ENCODE data around the gene PYCARD.
"Not testable (repeated sequence)": the region's sequence is repeated elsewhere in the genome, so short reads cannot be mapped to it uniquely, and the experiment has no call there.

Gene PYCARD
- 7.9 reads per million, percentile 27 among the genes with 10 or more reads in this experiment for total RNA-seq

GRCh38 chr16:31202414-31203375 is at the start of gene PYCARD:
Gene PYCARD (minus strand): TSS chr16:31202760. CDS start chr16:31202690, 70 bp downstream.
- DNase-seq = no peak

- no peak for DNase-seq
Observed at GRCh38 chr16:31251435-31251834, 48.9 kb upstream of the PYCARD start.

- DNase-seq = no peak
Observed at GRCh38 chr16:31250782-31251384, 48.3 kb upstream of the PYCARD start.

GRCh38 chr16:31248344-31248743 is 45.8 kb upstream of the PYCARD start:
- DNase-seq = no peak

- no peak for DNase-seq
Observed at GRCh38 chr16:31246296-31246695, 43.7 kb upstream of the PYCARD start.

GRCh38 chr16:31245598-31245997 is 43.0 kb upstream of the PYCARD start:
- DNase-seq = not testable (repeated sequence)

GRCh38 chr16:31243734-31244670 is 41.4 kb upstream of the PYCARD start:
- DNase-seq = no peak

- DNase-seq = no peak
Observed at GRCh38 chr16:31242206-31242605, 39.6 kb upstream of the PYCARD start.

- DNase-seq = no peak
Observed at GRCh38 chr16:31238041-31238440, 35.5 kb upstream of the PYCARD start.

GRCh38 chr16:31229501-31229900 is 26.9 kb upstream of the PYCARD start:
- DNase-seq = no peak

GRCh38 chr16:31228206-31228605 is 25.6 kb upstream of the PYCARD start:
- DNase-seq = no peak

GRCh38 chr16:31225193-31225592 is 22.6 kb upstream of the PYCARD start:
- no peak for DNase-seq

- DNase-seq = no peak
Observed at GRCh38 chr16:31224092-31224955, 21.8 kb upstream of the PYCARD start.

GRCh38 chr16:31223044-31223443 is 20.5 kb upstream of the PYCARD start:
- DNase-seq = no peak

- DNase-seq = no peak
Observed at GRCh38 chr16:31221357-31222160, 19.0 kb upstream of the PYCARD start.

GRCh38 chr16:31219154-31219741 is 16.7 kb upstream of the PYCARD start:
- no peak for DNase-seq

- no peak for DNase-seq
Observed at GRCh38 chr16:31217136-31217530, 14.6 kb upstream of the PYCARD start.

- no peak for DNase-seq
Observed at GRCh38 chr16:31216422-31217135, 14.0 kb upstream of the PYCARD start, which contains the start of gene PYDC1. Gene PYDC1 (minus strand): TSS chr16:31217135. CDS start chr16:31217028, 107 bp downstream.

- no peak for DNase-seq
Observed at GRCh38 chr16:31215287-31216162, 13.0 kb upstream of the PYCARD start.
